DMS114 treated with DMSO at 0.1 percent for 48 hours (cell line): Measurements from ENCODE around the gene HTR4.
"Not testable (repeated sequence)": the region's sequence is repeated elsewhere in the genome, so short reads cannot be mapped to it uniquely, and the experiment has no call there.

Experiments used
- DNase-seq: peaks from one replicate; lab custom pipeline; 2025; ENCODE audit not compliant: unreplicated experiment; lab: John Stamatoyannopoulos, UW

Gene HTR4

DNA sequence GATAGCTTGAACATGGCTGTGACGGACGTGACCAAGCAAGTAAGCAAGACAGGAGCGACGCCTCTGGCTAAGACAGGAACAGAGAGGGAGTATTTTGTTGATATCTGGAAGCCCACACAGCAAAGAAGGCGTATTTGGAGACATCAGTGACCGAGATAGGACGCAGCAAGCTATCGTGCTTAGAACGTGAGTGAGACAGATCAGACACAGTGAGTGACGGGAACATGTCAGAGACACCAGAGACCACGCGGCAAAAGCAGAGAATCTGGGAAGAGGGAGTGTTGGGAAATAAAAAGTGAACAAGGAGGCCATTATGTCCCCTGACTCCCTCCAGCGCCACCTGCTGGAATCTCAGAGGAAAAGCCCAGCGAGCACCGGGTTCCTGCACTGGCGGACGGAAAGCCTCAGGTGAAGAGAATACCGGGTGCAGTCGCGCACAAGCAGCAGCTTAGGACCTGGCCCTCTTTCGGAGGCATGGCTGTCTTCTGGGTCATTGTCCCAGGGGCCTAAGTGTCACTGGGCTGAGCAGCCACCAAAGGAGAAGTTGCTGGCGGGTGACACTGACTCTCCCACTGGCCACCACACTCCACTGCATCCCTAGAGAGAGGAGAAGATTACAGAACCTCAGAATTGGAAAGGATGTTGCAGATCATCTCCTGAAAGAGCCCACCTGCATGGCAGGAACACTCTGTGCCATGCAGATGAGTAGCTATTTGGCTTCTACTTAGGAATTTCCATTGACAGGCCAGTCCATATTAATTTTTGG is 171.4 kb downstream of the HTR4 start:
- peak; percentile 13 for DNase-seq

DNA sequence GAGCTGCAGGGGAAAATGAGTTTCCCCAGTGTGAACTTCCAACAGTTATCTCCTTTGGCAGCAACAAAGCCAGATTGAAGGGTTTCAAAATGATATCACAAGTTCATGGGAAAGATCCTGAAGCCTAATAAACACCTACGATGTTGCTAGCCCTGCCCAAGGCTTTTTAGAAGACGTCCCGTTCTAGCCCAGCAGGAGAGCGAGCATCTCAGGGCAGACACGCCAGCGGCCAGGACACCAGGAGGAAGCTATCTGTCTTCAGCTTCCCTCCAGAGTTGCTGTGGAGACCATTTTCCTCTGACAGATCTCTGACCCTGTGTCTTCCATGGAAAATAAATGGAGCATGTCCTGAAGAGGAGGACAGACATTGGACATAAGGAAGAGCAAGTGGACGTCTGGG is 172.1 kb downstream of the HTR4 start:
- no peak for DNase-seq

DNA sequence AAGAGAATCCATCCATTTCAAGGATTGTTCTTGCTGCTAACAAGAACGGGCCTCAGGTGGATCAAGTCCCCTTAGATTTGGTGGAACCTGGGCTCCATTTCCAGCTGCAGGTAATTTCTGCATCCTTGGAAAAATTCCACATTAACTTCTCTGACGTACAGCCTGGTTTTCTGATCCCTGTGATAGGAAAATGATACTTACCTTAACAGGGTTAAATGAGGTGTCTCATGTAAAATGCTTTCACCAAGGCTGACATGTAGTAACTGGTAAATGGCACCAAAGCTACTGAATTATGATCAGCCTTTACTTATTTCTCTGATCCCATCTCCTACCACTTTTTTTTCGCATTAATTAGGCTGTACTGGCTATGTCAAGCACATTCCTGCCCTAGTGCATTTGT is 176.9 kb downstream of the HTR4 start:
- no peak for DNase-seq

DNA sequence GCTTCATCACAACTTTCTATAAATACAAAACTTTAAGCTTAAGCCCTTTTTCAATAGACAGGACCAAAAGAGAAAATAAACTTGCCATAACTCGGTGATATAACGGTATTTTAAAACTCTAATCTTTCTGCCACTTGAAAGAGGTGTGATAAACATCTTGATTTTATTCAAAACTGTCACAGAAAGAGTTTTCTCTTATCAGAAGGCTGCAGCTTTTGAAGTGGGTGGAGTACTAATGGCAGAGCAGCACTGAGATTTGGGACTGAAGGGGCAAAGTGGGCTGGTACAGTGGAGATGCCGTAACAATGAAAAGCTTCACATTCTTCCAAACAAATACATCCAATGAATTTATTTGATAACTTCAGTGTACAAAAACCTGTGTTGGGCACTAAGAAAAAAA is 178.0 kb downstream of the HTR4 start:
- no peak for DNase-seq

DNA sequence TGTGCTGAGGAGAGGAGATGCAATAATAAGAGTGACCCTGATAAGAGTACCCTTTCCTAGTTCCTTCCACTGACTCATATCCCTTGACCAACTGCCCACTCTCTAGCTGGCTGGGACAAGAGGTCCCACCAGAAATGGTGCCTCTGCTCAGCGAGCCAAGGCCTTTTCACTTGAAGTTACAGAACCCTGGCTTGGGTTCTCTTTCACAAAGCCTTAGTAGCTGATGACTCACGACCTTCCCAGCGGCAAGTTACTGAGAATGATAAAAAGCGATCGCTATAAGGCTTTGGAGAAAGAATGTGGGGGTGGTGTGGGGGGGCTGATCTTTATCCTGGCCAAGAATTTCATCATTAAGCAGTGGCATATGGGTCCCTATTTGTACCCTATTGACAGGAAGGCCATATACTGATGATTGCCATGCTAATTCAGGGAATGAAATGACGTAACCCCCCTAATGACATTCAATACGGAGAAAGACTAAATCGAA is 180.3 kb downstream of the HTR4 start:
- no peak for DNase-seq

DNA sequence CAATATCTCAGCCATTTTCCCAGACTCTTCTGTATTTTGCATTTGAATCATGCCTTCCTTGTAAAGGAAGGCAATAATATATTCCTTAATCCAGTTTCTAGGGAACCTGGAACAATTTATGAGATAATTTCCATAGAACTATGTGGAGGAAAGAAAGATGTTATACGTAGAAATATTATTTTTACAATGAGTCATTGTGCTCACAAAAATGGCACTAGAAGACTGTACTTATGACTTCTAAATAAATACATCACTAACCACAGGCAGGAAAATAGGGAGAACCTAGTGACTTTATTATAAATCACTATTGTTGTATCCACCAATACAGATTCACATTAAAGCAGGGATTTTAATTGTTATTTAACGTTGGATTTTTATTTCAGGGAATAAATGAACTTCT is 182.9 kb downstream of the HTR4 start:
- DNase-seq: no peak

DNA sequence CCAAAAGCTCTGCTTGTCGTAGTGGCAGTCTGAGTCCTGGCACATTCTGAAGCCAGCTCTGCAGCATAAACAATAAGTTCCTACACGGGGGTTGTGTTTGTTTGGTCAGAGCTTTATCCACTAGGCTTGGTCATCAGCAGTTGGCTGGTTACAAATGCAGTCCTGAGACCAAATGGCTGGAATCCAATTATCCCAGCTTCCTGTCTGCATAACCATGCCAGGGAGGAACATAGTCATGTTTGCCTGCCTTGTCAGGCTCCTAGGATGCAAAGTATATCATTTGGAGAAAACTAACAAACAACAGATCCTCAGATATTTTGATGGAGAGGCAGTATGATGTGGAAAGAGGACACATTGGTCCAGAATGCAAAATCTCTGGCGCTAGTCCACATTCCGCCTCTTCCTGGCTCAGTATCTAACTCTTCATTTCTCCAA is 184.8 kb downstream of the HTR4 start:
- no peak for DNase-seq

DNA sequence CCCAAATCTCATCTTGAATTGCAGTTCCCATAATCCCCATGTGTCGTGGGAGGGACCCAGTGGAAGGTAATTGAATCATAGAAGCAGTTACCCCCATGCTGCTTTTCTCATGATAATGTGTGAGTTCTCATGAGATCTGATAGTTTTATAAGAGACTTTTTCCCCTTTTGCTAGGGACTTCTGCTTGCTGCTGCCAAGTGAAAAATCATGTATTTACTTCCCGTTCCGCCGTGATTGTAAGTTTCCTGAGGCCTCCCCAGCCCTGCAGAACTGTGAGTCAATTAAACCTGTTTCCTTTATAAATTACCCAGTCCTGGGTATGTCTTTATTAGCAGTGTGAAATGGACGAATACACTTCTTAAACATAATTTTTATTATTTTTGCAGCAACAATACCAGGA is 185.6 kb downstream of the HTR4 start:
- DNase-seq: not testable (repeated sequence)

DNA sequence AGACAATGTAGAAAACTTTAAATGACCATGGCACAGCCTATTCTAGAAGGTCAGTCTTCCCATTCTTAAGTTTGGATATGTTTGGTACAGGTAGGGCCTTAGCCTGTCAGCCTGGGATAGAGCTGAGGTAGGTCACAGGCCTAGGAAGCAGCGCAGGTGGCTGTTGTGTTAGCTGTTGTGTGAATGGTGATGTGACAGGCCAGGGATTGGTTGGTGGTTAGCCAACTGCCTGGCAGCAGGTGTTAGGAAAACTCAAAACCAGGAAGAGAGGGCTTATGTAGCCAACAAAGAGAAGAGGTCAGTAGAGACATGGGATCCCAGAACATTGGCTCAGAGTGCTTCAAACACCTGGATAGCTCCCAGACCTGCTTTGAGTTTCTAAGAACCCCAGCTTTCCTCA is 186.4 kb downstream of the HTR4 start:
- DNase-seq: no peak

DNA sequence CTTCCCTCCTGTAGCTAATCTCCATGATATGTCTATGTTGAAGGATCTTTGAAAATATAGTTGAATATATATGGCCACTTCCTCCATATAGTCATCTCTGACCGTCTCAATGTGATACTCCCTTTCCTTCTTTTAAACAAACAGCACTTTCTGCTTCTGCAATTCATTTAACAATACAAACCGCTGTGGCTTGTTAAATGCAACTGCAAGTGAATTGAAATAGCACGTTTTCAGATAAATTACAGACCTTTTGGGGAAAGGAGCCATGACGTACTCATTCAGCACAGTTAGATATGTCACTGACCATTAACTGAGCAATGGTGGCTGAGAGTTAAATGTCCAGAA is 188.1 kb downstream of the HTR4 start:
- no peak for DNase-seq

DNA sequence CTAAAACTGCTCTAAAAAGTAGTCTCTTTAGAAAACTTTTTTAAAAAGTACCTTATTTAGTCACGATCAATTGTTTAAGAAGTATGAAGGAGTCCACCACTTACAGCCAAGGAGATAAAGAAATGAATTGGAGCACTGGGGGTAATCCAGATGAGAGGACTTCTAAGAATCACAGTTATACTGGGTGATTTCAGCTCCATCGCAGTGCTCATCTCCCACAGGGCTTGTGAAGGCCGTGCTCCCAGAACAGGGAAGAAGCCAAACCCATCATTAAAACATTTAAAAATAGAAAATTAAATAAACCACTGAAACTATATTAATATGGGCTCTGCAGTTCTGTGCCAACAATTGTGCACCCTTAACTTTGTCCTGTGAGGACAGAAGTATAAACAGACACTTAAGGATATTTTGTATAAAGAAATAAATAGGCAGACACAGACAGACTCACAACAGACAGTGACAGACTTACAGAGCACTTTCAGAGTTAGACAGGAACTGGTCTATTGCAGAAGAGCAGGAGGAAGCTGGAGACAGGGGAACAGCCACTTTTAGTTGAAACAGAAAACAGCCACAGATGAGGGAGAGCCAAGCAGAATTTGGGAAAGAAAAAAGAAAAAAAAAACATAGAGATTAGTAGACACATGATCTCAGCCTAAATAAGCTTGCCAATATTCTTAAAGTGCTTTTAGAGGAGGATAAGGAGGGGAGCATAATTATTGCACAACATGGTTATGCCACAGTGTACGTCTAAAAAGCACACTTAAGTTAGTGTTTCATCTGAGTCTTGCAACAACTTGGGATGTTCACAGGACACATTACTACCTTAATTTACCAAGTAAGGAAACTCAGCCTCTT is 188.7 kb downstream of the HTR4 start:
- no peak for DNase-seq

DNA sequence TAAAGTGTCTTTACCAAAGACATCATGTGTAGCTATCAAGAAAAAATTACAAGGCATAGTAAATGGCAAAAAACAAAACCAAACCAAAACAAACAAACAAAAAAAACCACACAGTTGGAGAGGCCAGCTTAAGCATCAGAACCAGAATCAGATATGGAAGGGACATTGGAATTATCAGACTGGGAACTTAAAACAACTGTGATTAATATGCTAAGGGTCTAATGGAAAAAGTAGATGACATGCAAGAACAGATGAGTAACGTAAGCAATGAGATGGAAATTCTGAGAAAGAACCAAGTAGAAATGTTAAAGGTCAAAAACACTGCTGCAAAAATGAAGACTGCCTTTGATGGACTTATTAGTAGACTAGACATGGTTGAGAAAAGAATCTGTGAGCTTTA is 194.7 kb downstream of the HTR4 start:
- DNase-seq: no peak

DNA sequence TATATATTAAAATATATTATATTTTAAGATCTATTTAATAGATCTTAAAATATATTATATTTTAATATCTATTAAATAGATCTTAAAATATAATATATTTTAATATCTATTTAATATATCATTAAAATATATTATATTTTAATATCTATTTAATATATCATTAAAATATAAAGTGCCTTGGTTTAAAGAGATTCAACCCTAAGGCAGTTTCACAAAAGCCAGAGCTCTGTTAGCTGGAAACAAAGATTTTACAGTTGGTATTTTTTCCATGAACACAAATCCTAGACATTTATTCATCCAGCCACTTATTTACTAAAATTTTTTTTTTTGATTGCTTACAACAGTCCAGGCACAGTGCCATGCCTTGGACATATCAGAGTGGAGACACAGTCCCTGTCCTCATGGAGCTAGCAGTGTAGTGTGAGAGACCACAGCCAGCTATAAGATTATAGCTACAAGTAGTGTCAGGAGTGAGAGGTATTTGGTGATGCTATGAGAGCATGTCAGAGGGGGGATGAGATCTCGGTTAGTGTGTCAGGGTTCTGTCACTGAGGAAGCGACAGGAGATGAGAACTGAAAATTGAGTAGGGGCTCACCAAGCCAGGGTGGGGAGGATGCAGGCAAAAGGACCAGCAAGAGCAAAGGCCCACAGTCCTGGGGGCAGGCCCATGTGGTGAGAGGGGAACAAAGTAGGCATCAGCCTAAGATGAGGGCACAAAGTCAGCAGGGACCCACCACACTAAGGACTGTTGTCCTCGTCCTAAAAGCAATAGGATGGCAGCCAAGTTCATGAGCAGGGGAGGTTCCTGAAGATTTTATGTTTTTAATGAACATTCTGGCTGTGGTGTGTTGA is 196.1 kb downstream of the HTR4 start:
- DNase-seq: no peak

DNA sequence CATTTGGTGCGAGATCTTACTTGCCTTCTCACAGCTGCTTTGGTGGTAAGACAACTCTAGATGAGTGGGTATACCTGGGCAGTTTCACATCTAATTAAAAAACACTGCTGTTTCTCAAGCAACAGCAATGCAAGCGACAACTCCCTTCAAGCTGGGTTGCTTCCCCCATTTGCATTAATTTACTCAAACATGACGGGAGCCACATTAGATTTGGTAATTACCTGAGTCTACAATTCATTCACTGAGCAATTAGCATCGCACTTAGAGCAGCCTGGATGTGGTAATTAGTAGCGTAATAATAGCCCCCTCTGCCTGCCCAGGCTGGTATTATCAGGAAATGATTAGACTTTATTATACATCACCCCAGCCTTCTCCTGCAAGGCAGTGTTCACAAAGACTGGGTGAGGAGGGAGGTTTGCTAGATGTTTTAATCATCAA is 197.1 kb downstream of the HTR4 start:
- no peak for DNase-seq

DNA sequence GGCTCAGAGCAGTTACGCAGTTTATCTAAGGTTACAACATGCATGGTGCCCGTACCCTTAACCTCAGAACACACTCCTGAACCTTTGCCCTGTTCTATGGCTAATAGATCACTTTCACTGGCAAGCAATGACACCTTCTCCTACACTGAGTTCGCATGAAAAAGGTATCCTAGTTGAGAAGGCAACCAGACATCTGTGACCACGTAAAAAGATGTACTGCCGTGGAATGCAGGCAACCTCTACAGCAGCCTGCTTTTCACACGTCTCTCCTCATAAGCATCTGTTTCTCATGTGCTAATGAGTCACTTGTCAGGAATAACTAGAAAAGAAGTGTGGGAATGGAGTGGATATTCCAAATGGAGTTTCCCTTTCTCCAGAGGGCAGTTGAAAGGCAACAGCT is 199.1 kb downstream of the HTR4 start:
- DNase-seq: no peak

DNA sequence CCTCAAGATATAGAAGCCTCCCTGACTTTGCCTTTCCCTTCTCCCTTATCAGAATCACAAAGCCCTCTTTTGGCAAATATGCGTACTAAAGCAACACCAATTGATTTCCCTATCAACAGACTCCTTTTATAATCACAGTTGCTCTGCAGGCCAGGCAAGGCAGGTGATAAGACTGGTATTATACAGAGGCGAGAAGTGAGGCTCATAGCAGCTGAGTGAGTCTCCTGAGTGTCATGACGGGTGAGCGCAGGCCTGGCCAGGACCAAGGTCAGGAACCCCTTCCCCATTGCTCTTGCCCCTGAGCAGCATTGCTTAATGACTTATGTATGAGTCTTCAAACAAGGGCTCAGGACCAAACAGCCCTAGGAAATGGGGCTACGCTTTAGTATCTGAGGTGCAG is 199.8 kb downstream of the HTR4 start:
- no peak for DNase-seq

DNA sequence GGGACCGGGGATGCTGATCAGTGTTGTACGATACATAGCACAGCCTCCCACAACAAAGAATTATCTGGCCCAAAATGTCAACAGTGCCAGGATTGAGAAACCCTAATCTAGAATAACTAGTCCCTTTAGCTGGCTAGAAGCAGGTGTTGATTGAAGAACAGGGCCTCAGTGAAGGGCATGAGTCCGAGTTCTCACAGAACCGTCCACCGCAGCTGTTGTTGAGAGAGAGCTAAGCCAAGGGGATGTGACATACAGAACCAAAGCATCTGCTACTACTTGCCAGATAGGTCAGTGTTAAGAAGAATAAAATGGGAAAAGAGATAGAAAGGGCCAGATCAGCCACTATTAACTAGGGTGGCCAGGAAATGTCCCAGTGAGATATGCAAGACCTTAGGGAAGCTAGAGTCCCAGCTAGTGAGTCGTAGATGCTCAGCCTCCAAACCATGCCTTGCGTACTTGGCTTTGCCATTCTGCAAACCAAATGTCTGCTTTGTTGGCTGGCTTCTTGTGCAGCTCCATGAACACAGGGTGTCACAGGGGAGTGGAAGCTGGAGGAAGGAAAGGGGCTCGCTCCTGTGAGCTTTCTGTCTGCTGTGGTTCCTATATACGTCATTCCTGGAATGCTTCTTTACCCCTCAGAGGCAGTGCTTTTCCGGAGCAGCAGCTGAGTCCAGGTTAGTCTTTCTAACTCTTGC is 201.7 kb downstream of the HTR4 start:
- DNase-seq: no peak

DNA sequence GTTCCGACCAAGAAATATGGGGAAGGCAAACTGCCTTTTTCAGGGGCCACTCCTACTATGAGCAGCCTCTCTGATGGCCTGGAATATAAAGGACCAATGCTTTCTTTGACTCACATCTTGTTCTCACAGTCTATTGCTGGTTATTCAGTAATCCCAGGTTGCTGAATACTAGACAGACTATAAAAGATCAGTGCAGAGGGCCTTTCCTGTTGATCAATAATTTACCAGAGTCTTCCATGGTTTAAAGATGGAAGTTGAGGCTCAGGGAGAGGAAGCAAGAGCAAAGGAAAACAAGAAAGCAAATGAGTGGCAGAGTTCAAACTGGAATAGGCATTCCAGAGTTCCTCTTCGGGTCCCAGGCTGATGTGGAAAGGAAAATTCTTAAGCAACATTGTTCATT is 207.7 kb downstream of the HTR4 start:
- DNase-seq: no peak

DNA sequence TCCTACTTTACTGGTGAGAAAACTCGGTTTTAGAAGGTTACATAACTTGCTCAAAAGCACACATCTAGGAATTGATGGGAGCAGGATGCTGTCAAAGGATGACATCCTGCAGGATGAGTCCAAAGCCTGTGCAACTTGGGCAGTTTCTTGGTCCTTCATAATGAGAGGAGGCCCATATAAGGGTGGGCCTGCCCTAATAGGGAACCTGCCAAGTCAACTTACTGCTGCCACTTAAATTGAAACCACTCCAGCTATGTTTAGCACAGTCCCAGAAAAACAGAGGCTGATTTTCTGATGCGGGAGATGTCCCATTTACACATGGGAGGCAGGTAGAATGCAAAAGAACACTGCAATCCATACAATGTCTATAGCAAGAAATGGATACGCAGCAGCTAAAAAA is 208.7 kb downstream of the HTR4 start:
- DNase-seq: no peak

DNA sequence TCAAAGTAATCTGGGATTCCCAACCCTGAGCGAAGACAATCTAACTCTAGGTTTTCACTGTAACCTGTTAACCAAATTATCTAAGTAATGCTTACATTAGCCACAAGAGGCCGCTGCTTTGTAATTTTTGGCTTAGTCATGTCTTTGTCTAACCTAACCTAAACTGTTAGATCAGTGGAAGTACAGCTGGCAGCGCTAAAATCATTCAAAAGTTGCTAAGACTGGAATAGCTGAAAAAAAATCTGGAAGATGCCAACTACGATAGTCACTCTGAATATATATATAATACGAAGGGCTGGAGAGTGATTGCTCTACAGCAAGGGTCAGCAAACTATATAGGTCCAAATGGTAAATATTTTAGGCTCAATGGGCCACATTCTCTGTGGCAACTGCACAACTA is 210.3 kb downstream of the HTR4 start:
- DNase-seq: peak; percentile 58

DNA sequence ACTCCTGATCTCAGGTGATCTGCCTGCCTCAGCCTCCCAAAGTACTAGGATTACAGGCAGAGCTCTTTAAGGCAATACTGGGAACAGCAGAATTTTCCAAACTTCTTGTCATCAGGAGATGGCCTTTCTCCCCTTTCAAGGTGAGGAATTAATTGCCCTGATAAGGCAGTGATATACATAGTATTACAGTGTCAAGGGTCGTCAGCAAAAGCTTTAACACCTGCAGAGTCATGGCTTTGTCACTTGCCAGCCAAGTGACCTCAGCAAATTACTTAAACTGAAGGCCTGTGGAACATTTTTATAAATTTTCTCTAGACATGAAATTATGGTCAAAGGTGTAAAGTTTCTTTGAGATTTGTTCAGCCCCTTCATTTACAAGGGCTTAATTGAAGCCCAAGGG is 211.1 kb downstream of the HTR4 start:
- DNase-seq: no peak
